ENCODE data around the gene KIFC3.

GRCh38 chr16:57829969-57830360, 27.7 kb upstream of the KIFC3 start:
- TF ChIP-seq, protein P1, sequence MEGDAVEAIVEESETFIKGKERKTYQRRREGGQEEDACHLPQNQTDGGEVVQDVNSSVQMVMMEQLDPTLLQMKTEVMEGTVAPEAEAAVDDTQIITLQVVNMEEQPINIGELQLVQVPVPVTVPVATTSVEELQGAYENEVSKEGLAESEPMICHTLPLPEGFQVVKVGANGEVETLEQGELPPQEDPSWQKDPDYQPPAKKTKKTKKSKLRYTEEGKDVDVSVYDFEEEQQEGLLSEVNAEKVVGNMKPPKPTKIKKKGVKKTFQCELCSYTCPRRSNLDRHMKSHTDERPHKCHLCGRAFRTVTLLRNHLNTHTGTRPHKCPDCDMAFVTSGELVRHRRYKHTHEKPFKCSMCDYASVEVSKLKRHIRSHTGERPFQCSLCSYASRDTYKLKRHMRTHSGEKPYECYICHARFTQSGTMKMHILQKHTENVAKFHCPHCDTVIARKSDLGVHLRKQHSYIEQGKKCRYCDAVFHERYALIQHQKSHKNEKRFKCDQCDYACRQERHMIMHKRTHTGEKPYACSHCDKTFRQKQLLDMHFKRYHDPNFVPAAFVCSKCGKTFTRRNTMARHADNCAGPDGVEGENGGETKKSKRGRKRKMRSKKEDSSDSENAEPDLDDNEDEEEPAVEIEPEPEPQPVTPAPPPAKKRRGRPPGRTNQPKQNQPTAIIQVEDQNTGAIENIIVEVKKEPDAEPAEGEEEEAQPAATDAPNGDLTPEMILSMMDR (IDR thresholded peaks at IDR 0.05; ENCODE audit: low read depth, low read length, poor library complexity, severe bottlenecking), result no peak
- no peak for TF ChIP-seq EZH2phosphoT487 (IDR thresholded peaks at IDR 0.05; ENCODE audit: borderline replicate concordance, low read length)

Measured in DOHH2 (cell line).